IMR-90 (cell line): ENCODE data around the gene ACOD1. TPM values are rescaled to one million over a fixed set of nuclear protein-coding genes. Genes with fewer than 3 reads are reported as not detected.

Experiments used
- ATAC-seq: fragments of 200-7000 bp; cut with Tn5 transposase; 2 replicates; pipeline ENCODE4 v1.9.1; 2020; ENCODE audit warnings: low read depth, mild to moderate bottlenecking, moderate library complexity
- BruUV-seq: library from RNA; stranded (reverse); fragments of 400-500 nt; replicated peaks from 2 replicates; lab custom pipeline; 2021; lab: Mats Ljungman, UMichigan
- CTCF ChIA-PET: fragments of 300-600 bp; formaldehyde crosslinking; extraction: SDS; loops from one replicate; lab custom pipeline; 2021; ENCODE audit warnings: antibody characterized with exemption; lab: Yijun Ruan, JAX
- POLR2A ChIA-PET: fragments of 300-600 bp; sonication (Branson Sonifier 250); formaldehyde crosslinking; loops from one replicate; lab custom pipeline; 2022; ENCODE audit warnings: antibody characterized with exemption; ENCODE audit not compliant: unreplicated experiment; lab: Charles Lee
- DNase-seq: peaks from one replicate; pipeline ENCODE4 v3.0.0; 2013
- H2AFZ ChIP-seq: replicated peaks from 2 replicates; pipeline ENCODE3; 2013; ENCODE audit warnings: low read length, mild to moderate bottlenecking; ENCODE audit not compliant: poor library complexity
- H2AK5ac ChIP-seq: 2 replicates; pipeline ENCODE4 v1.6.1; 2013; ENCODE audit warnings: low read depth, low read length, inconsistent platforms
- H2AK9ac ChIP-seq: replicated peaks from 2 replicates; pipeline ENCODE3; 2013; ENCODE audit warnings: mild to moderate bottlenecking, low read depth, low read length, moderate library complexity; ENCODE audit not compliant: poor library complexity
- H2BK120ac ChIP-seq: 2 replicates; pipeline ENCODE4 v1.6.1; 2013; ENCODE audit warnings: low read depth, low read length, inconsistent platforms
- H2BK15ac ChIP-seq: 3 replicates; pipeline ENCODE4 v1.6.1; 2013; ENCODE audit warnings: low read depth, low read length, inconsistent platforms
- H2BK20ac ChIP-seq: 2 replicates; pipeline ENCODE4 v1.6.1; 2013; ENCODE audit warnings: low read depth, mild to moderate bottlenecking, inconsistent platforms, low read length, moderate library complexity
- H2BK5ac ChIP-seq: 2 replicates; pipeline ENCODE4 v1.6.1; 2013; ENCODE audit warnings: mild to moderate bottlenecking, low read depth, low read length, inconsistent platforms; ENCODE audit not compliant: poor library complexity, severe bottlenecking
- H3K14ac ChIP-seq: replicated peaks from 2 replicates; pipeline ENCODE4 v1.6.1; 2013; ENCODE audit warnings: low read depth, low read length, inconsistent platforms
- H3K18ac ChIP-seq: 2 replicates; pipeline ENCODE4 v1.6.1; 2013; ENCODE audit warnings: low read depth, low read length, control low read depth
- H3K23ac ChIP-seq: 2 replicates; pipeline ENCODE4 v1.6.1; 2013; ENCODE audit warnings: low read depth, low read length, inconsistent platforms
- H3K27ac ChIP-seq: 2 replicates; pipeline ENCODE4 v1.5.1; 2013; ENCODE audit warnings: mild to moderate bottlenecking, control low read depth, low read length; ENCODE audit not compliant: insufficient read depth
- H3K27me3 ChIP-seq: 2 replicates; pipeline ENCODE4 v1.6.1; 2013; ENCODE audit warnings: low read length; ENCODE audit not compliant: control insufficient read depth, insufficient read depth
- H3K36me3 ChIP-seq: 2 replicates; pipeline ENCODE4 v1.6.1; 2013; ENCODE audit warnings: low read length, mixed read lengths; ENCODE audit not compliant: control insufficient read depth, insufficient read depth
- H3K4ac ChIP-seq: 2 replicates; pipeline ENCODE4 v1.6.1; 2013; ENCODE audit warnings: low read depth, low read length, inconsistent platforms
- H3K4me1 ChIP-seq: 2 replicates; pipeline ENCODE4 v1.6.1; 2013; ENCODE audit warnings: low read length, mixed read lengths; ENCODE audit not compliant: control insufficient read depth, insufficient read depth
- H3K4me2 ChIP-seq: 2 replicates; pipeline ENCODE4 v1.6.1; 2013; ENCODE audit warnings: low read depth, mild to moderate bottlenecking, control low read depth, low read length, moderate library complexity
- H3K4me3 ChIP-seq: 2 replicates; pipeline ENCODE4 v1.5.1; 2013; ENCODE audit warnings: low read depth, mild to moderate bottlenecking, control low read depth, low read length, moderate library complexity; ENCODE audit not compliant: insufficient read depth
- H3K56ac ChIP-seq: 2 replicates; pipeline ENCODE4 v1.6.1; 2013; ENCODE audit warnings: low read length, inconsistent platforms; ENCODE audit not compliant: insufficient read depth; ENCODE audit errors: extremely low read depth
- H3K79me1 ChIP-seq, 2 experiments: 2 replicates each; pipeline ENCODE4 v1.6.1; 2013; ENCODE audit warnings: low read length in 2 of 2, inconsistent platforms in 1 of 2, low read depth in 1 of 2
- H3K9ac ChIP-seq: 2 replicates; pipeline ENCODE4 v1.6.1; 2013; ENCODE audit warnings: low read depth, low read length, control low read depth
- H3K9me1 ChIP-seq: 2 replicates; pipeline ENCODE4 v1.6.1; 2013; ENCODE audit warnings: low read length, inconsistent platforms; ENCODE audit not compliant: insufficient read depth
- H3K9me3 ChIP-seq: 2 replicates; pipeline ENCODE4 v1.6.1; 2013; ENCODE audit warnings: low read length; ENCODE audit not compliant: control insufficient read depth, insufficient read depth
- H4K20me1 ChIP-seq: 2 replicates; pipeline ENCODE4 v1.6.1; 2013; ENCODE audit warnings: low read length, inconsistent platforms; ENCODE audit not compliant: insufficient read depth
- H4K5ac ChIP-seq: 2 replicates; pipeline ENCODE4 v1.6.1; 2013; ENCODE audit warnings: mild to moderate bottlenecking, low read depth, low read length, control low read depth
- H4K8ac ChIP-seq, 2 experiments: 2 replicates each; pipeline ENCODE4 v1.6.1; 2013; ENCODE audit warnings: low read depth in 2 of 2, low read length in 2 of 2, control low read depth in 1 of 2, inconsistent platforms in 1 of 2
- H4K91ac ChIP-seq: 2 replicates; pipeline ENCODE4 v1.6.1; 2013; ENCODE audit warnings: low read depth, low read length, inconsistent platforms; ENCODE audit not compliant: insufficient read depth
- BHLHE40 ChIP-seq: fragments of 150-350 bp; IDR thresholded peaks from 2 replicates; pipeline ENCODE4 v1.6.1; 2016; ENCODE audit warnings: mild to moderate bottlenecking, low read depth, low read length
- CEBPB ChIP-seq: IDR thresholded peaks from 2 replicates; pipeline ENCODE4 v1.6.1; 2012; ENCODE audit warnings: low read depth, low read length, improper control_type of control experiment
- ELK1 ChIP-seq: fragments of 150-350 bp; IDR thresholded peaks from 2 replicates; pipeline ENCODE4 v1.6.1; 2016; ENCODE audit warnings: low read depth, mild to moderate bottlenecking, low read length, moderate library complexity, borderline replicate concordance
- FOS ChIP-seq: fragments of 150-350 bp; IDR thresholded peaks from 2 replicates; pipeline ENCODE4 v1.6.1; 2016; ENCODE audit warnings: low read depth, low read length
- MAFK ChIP-seq: IDR thresholded peaks from 2 replicates; pipeline ENCODE4 v1.6.1; 2012; ENCODE audit warnings: low read depth, low read length, improper control_type of control experiment
- RCOR1 ChIP-seq: IDR thresholded peaks from 2 replicates; pipeline ENCODE4 v1.6.1; 2012; ENCODE audit warnings: mild to moderate bottlenecking, low read length, improper control_type of control experiment; ENCODE audit not compliant: insufficient replicate concordance
- USF2 ChIP-seq: fragments of 150-350 bp; IDR thresholded peaks from 2 replicates; pipeline ENCODE4 v1.6.1; 2017; ENCODE audit warnings: mild to moderate bottlenecking, antibody characterized with exemption, low read length, low read depth
- WGBS, 2 experiments: methylation state at CpG; one replicate each; pipeline versions ENCODE4 v1.1.5 to v1.1.7; 2013; ENCODE audit warnings: missing lambda C conversion rate in 2 of 2; ENCODE audit not compliant: insufficient read length in 1 of 2; ENCODE audit errors: extremely low coverage in 2 of 2; 5-methylcytosine and 5-hydroxymethylcytosine counted together
- dilution Hi-C: fragments of 300-500 bp; cut with HindIII; formaldehyde crosslinking; loops from one replicate; pipeline ENCODE4 v1.14.3; 2018; ENCODE audit warnings: low sequenced_read_pairs; ENCODE audit not compliant: unreplicated experiment
- in situ Hi-C: fragments of 300-500 bp; cut with MboI; formaldehyde crosslinking; loops from 3 replicates; pipeline ENCODE4 v1.14.3; 2019; ENCODE audit warnings: low sequenced_read_pairs, inconsistent platforms, mixed read lengths
- intact Hi-C: fragments of 100-400 bp; cut with micrococcal nuclease; formaldehyde crosslinking; loops from 2 replicates; pipeline ENCODE4 v1.10.0; 2022
- polyA plus RNA-seq, 3 experiments: library from polyadenylated mRNA; depleted of rRNA; stranded (reverse); fragments of >200 nt; gene quantifications; 2 replicates each; pipeline ENCODE4 v1.2.3, GENCODE V29; 2012; ENCODE audit warnings: low replicate concordance in 1 of 3
- total RNA-seq: library from RNA; depleted of rRNA; stranded (reverse); fragments of >200 nt; gene quantifications from 2 replicates; pipeline ENCODE4 v1.2.3, GENCODE V29; 2012

ACOD1 gene
- total and polyA plus RNA-seq, 2 of the 4 experiments (the other 2 are of a cell fraction): not detected

- Histone ChIP-seq H3K27me3 (no peaks in the 10 kb centered on the region), H3K36me3 (no peaks in the 10 kb centered on the region), H2AFZ (peak overlapping the region; percentile 48), H2BK120ac (peak overlapping the region; percentile 81), H3K79me1 (no peaks in the 10 kb centered on the region), H3K9me1 (no peaks in the 10 kb centered on the region), H3K4ac (peak overlapping the region; percentile 80), H2AK5ac (peak overlapping the region; percentile 21), H2BK15ac (peak overlapping the region; percentile 38; the same call in 2 of the 3 replicates), H3K18ac (peak overlapping the region; percentile 87), H3K9ac (no peak overlapping the region), H4K5ac (peak overlapping the region; percentile 66), H3K4me3 (no peak overlapping the region), H4K91ac (peak overlapping the region; percentile 72), H3K23ac (no peak overlapping the region), H4K8ac (peak overlapping the region; percentile 46 to 54; a peak in 3 of 4 replicates), H2BK5ac (peak overlapping the region; percentile 63), H3K27ac (peak overlapping the region; percentile 84), H3K4me1 (peaks cover 4% of the 10 kb centered on the region), H3K4me2 (peak overlapping the region; percentile 85), H3K56ac (peak overlapping the region; percentile 1; the same call in 1 of the 2 replicates), H2AK9ac (peak overlapping the region; percentile 33), H3K9me3 (no peaks in the 10 kb centered on the region), H2BK20ac (peak overlapping the region; percentile 63), H4K20me1 (no peaks in the 10 kb centered on the region), H3K14ac (peak overlapping the region; percentile 34; the same call in 1 of the 2 replicates)
- BruUV-seq: no TSS peak
- WGBS, 2 experiments: no CpG with 5 or more reads among the region's 2 CpGs
- DNase-seq (peak; percentile 97), ATAC-seq (peak; percentile 86)
- dilution Hi-C loops (no loop called here), in situ Hi-C loops (no loop called here), intact Hi-C loops (no loop called here)
- ChIA-PET POLR2A (no interaction called here), CTCF (no interaction called here)
- TF ChIP-seq USF2 (0 out of 2 replicates have a peak, but pooled peaks have one; percentile 9), MAFK (peak; percentile 46), CEBPB (peak; percentile 72), RCOR1 (no peak), ELK1 (no peak), FOS (peak; percentile 92), BHLHE40 (peak; percentile 46; the same call in 1 of the 2 replicates)
These were observed 11.0 kb upstream of the ACOD1 start for GRCh38 chr13:76937281-76937820.
